Lung microvascular endothelial cell (primary cell): Measurements from ENCODE around the gene SYTL1. TPM values are rescaled to one million over a fixed set of nuclear protein-coding genes. Genes with fewer than 3 reads are reported as not detected.
A peak's percentile ranks its signal among the peaks of the same experiment; 100 is the strongest.

ENCODE experiments used
- DNase-seq, 2 donors: peaks; one replicate each; pipeline versions ENCODE4 v3.0.0 to v3.0.0-alpha.2; 2010; ENCODE audit warnings: low read depth in 2 of 2
- total RNA-seq: library from RNA; depleted of rRNA; stranded (reverse); fragments of >200 nt; gene quantifications from 2 replicates; pipeline ENCODE4 v1.2.1, GENCODE V29; 2014

The SYTL1 gene
- total RNA-seq, 1 donor from 2014 or later = not detected

DNA sequence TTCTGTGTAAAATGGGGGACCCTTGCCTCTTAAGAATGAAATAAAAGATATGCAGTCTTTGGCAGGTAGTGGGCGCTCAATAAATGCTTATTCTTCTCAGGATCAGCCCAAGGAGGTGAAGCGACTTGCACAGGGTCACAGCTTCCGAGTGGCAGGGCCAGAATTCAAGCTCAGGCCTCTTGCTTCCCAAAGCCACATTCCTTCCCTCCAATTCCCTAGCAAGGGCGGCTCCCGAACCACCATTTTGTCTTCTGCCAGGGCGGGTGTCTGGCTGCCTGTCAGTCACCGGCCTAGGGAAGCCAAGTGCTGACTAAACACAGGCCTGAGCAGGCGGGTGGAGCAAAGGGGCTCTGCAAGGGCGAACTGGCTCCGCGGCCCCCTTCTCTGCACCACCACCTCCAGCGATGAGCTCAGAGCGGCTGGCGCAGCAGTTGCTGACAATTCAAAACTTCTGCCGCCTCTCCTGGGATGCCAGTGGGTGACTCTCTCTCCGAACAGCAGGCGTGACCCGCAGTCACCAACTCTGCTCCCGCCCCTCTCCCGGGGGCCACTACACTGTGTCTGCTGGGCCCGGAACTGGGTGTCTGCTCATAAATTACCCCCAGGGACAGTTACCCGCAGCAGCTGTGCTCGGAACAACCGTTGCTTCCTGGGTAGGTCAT lies 61.4 kb downstream of the SYTL1 start:
- DNase-seq = peak in 1 of 2 donors; percentile 51

Other genes starting within 250 kb of the SYTL1 start
- 3.6 and 4.1 TPM in 2 replicates for gene SLC9A1, start 186.9 kb upstream of the SYTL1 start, total RNA-seq
- gene WDTC1, start 107.4 kb upstream of the SYTL1 start, total RNA-seq = 15.0 and 26.0 TPM in 2 replicates
- 18.7 and 24.2 TPM in 2 replicates for gene TMEM222, start 19.9 kb upstream of the SYTL1 start, total RNA-seq
- 2.0 and 3.9 TPM in 2 replicates for gene MAP3K6, start 24.9 kb downstream of the SYTL1 start, total RNA-seq
- gene FCN3, start 32.8 kb downstream of the SYTL1 start, total RNA-seq = not detected in 2 replicates
- gene CD164L2, start 41.3 kb downstream of the SYTL1 start, total RNA-seq = not detected in 2 replicates
- under 0.01 and 0.22 TPM in 2 replicates for gene GPR3, start 50.6 kb downstream of the SYTL1 start, total RNA-seq
- gene WASF2, start 148.1 kb downstream of the SYTL1 start, total RNA-seq = 31.8 and 34.7 TPM in 2 replicates